Parathyroid adenoma (tissue), 2 donors: ENCODE data around the gene RRP12.
"Not testable (repeated sequence)": the region's sequence is repeated elsewhere in the genome, so short reads cannot be mapped to it uniquely, and the experiment has no call there.

Experiments
- H2AFZ ChIP-seq: fragments of 300-600 bp; sonication (generic); one replicate; pipeline ENCODE4 v1.7.0; 2017; ENCODE audit warnings: antibody characterized with exemption, mild to moderate bottlenecking
- H3K27ac ChIP-seq: fragments of 300-600 bp; sonication (generic); one replicate; pipeline ENCODE4 v1.7.0; 2017
- H3K27me3 ChIP-seq: fragments of 300-600 bp; sonication (generic); one replicate; pipeline ENCODE4 v1.7.0; 2017; ENCODE audit warnings: low read length; ENCODE audit not compliant: control insufficient read depth, insufficient read depth
- H3K36me3 ChIP-seq: fragments of 300-600 bp; sonication (generic); one replicate; pipeline ENCODE4 v1.7.0; 2017; ENCODE audit warnings: low read length; ENCODE audit not compliant: control insufficient read depth, insufficient read depth
- H3K4me1 ChIP-seq: fragments of 300-600 bp; sonication (generic); one replicate; pipeline ENCODE4 v1.7.0; 2017; ENCODE audit warnings: control low read depth
- H3K4me2 ChIP-seq: fragments of 300-600 bp; sonication (generic); one replicate; pipeline ENCODE4 v1.7.0; 2017; ENCODE audit warnings: low read length
- H3K4me3 ChIP-seq: fragments of 300-600 bp; sonication (generic); one replicate; pipeline ENCODE4 v1.7.0; 2017; ENCODE audit warnings: low read depth, low read length
- H3K79me2 ChIP-seq: fragments of 300-600 bp; sonication (generic); one replicate; pipeline ENCODE4 v1.7.0; 2017; ENCODE audit warnings: control low read depth
- H3K9ac ChIP-seq: fragments of 300-600 bp; sonication (generic); one replicate; pipeline ENCODE4 v1.7.0; 2017; ENCODE audit warnings: mild to moderate bottlenecking
- H3K9me3 ChIP-seq: fragments of 300-600 bp; sonication (generic); one replicate; pipeline ENCODE4 v1.7.0; 2017; ENCODE audit warnings: low read length; ENCODE audit not compliant: control insufficient read depth
- TF ChIP-seq, protein P1 (sequence below): fragments of 300-600 bp; sonication (generic); IDR thresholded peaks from one replicate; pipeline ENCODE4 v1.7.0; 2017; ENCODE audit warnings: antibody characterized with exemption, mild to moderate bottlenecking
- donor health status: primary hyperparathyroidism.

RRP12 gene

DNA sequence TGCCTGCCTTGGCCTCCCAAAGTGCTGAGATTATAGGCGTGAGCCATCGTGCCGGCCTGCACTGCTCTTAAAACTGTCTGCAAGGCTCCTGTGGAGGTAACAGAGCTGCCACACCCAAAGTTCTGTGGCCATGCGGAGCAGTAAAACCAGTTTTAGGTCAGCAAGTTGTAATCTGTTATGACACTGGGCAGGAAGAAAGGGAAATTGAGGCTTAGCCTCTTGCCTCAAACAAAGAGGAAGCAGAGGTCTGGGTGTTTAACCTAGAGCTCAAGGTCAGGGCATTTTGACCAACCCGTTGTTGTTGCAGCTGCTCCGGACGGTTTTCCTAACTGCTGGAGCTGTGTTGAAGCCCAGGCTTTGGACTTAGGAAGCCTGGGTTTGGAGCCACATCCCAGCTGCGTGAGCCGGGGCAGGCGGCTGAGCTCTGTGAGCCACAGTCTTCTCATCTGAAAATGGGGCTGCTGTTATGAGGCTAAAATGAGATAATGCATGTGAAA is 7.4 kb upstream of the RRP12 start:
- peaks cover 1% of the 10 kb centered on the region for H3K4me1 ChIP-seq
- TF ChIP-seq, protein P1, sequence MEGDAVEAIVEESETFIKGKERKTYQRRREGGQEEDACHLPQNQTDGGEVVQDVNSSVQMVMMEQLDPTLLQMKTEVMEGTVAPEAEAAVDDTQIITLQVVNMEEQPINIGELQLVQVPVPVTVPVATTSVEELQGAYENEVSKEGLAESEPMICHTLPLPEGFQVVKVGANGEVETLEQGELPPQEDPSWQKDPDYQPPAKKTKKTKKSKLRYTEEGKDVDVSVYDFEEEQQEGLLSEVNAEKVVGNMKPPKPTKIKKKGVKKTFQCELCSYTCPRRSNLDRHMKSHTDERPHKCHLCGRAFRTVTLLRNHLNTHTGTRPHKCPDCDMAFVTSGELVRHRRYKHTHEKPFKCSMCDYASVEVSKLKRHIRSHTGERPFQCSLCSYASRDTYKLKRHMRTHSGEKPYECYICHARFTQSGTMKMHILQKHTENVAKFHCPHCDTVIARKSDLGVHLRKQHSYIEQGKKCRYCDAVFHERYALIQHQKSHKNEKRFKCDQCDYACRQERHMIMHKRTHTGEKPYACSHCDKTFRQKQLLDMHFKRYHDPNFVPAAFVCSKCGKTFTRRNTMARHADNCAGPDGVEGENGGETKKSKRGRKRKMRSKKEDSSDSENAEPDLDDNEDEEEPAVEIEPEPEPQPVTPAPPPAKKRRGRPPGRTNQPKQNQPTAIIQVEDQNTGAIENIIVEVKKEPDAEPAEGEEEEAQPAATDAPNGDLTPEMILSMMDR: no peak
- no peaks in the 10 kb centered on the region for H3K36me3 ChIP-seq
- H3K27me3 ChIP-seq: no peaks in the 10 kb centered on the region
- H3K4me2 ChIP-seq: no peak overlapping the region
- H3K27ac ChIP-seq: no peak overlapping the region
- no peak overlapping the region for H3K4me3 ChIP-seq
- H3K79me2 ChIP-seq: no peaks in the 10 kb centered on the region
- no peak overlapping the region for H2AFZ ChIP-seq
- H3K9me3 ChIP-seq: no peaks in the 10 kb centered on the region
- H3K9ac ChIP-seq: no peak overlapping the region

DNA sequence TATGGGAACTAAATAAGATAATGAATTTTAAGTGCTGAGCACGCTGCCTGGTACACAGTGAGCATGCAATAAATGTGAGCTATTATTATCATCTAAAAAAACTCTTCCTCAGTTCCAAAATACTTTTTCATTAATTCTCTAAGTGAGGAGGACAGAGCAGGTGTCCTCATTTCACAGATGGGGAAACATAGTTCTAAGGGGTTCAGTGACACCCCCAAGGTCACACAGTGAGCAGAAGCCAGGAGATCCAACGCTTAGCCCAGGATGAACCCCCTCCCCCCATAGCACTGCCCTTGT is 6.8 kb upstream of the RRP12 start:
- no peak overlapping the region for H3K4me2 ChIP-seq
- no peaks in the 10 kb centered on the region for H3K27me3 ChIP-seq
- no peak overlapping the region for H2AFZ ChIP-seq
- no peak overlapping the region for H3K9ac ChIP-seq
- no peak overlapping the region for H3K27ac ChIP-seq
- H3K4me1 ChIP-seq: no peaks in the 10 kb centered on the region
- no peaks in the 10 kb centered on the region for H3K36me3 ChIP-seq
- H3K79me2 ChIP-seq: no peaks in the 10 kb centered on the region
- H3K9me3 ChIP-seq: no peaks in the 10 kb centered on the region
- TF ChIP-seq, protein P1: no peak
- H3K4me3 ChIP-seq: no peak overlapping the region

DNA sequence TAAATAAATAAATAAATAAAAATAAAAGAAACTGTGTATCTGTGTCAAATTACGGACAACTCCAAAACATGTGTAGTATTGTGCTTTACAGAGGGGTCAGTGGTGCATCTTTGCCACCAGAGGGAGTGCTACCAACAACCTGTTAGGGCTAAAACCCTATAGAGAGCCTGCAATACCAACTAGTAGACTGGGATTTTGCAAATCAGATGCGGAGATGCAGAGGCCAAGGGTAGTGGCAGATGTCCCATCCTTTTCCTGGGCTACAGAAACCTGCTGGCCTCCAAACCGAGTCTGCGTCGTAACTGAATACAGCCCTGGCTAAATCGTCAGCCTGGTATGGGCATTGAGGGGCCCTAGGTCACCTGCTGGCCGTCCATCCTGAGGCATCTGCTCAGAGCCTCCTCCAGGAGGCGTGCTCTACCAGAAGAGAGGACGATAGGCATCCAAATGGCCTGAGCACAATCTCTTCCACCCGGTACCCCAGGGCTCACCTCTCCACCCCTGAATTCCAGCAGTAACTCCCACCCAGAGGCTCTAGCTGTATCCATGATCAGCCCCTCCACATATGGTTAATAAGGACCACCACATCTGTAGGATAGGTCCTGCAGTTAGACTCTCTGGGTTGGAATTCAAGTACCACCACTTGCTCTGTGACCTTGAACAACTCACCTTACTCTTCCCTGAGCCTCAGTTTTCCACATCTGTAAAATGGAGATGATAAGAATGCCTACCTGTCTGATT is 6.2 kb upstream of the RRP12 start:
- Histone ChIP-seq H3K4me2 (peak overlapping the region; percentile 51), H2AFZ (peak overlapping the region; percentile 80), H3K79me2 (no peaks in the 10 kb centered on the region), H3K36me3 (no peaks in the 10 kb centered on the region), H3K4me1 (no peaks in the 10 kb centered on the region), H3K9me3 (no peaks in the 10 kb centered on the region), H3K9ac (no peak overlapping the region), H3K27me3 (no peaks in the 10 kb centered on the region), H3K27ac (no peak overlapping the region), H3K4me3 (no peak overlapping the region)
- TF ChIP-seq, protein P1: peak; percentile 83

DNA sequence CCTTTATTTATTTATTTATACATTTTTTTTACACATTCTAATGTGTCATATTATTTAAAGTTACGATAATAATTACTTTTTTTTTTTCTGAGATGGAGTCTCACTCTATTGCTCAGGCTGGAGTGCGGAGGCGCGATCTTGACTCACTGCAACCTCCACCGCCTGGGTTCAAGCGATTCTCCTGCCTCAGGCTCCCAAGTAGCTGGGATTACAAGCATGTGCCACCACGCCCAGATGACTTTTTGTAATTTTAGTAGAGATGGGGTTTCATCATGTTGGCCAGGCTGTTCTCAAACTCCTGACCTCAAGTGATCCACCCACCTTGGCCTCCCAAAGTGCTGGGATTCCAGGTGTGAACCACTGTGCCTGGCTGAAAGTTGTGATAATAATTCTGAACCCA is 5.3 kb upstream of the RRP12 start:
- not testable (repeated sequence) for H3K4me2 ChIP-seq, H3K36me3 ChIP-seq, H3K4me3 ChIP-seq, H3K27me3 ChIP-seq, H3K27ac ChIP-seq, H3K9me3 ChIP-seq, H3K79me2 ChIP-seq, H3K9ac ChIP-seq, H2AFZ ChIP-seq, H3K4me1 ChIP-seq

DNA sequence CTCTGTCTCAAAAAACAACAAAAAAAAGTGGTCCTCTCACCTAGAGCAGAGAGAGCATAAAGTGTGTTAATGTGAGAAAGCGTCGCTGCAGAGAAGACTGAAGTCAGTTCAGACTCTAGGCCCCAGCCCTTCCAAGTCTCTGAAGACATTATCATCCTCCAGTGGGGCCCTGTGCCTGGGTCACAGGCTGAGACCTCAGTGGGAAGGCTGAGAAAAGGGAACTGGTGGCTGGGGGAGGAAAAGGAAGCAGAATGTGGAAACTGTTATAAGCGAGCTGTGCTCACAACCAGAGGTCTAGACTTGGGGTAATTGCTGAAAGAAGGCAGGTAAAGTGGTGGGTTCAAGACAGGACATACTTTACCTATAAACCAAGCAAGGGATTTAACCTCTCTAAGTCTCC is 4.9 kb upstream of the RRP12 start:
- Histone ChIP-seq H3K4me3 (no peak overlapping the region), H3K27ac (no peak overlapping the region), H3K9me3 (no peaks in the 10 kb centered on the region), H3K79me2 (no peaks in the 10 kb centered on the region), H3K9ac (no peak overlapping the region), H3K4me1 (peaks cover 5% of the 10 kb centered on the region), H2AFZ (no peak overlapping the region), H3K36me3 (no peaks in the 10 kb centered on the region), H3K27me3 (no peaks in the 10 kb centered on the region), H3K4me2 (no peak overlapping the region)
- TF ChIP-seq, protein P1: no peak
